GM23338 (cell line): Measurements from ENCODE around the gene RBM23. TPM values are rescaled to one million over a fixed set of nuclear protein-coding genes. Genes with fewer than 3 reads are reported as not detected.

Experiments used
- ATAC-seq: fragments of 200-7000 bp; cut with Tn5 transposase; 3 replicates; pipeline ENCODE4 v1.9.1; 2020
- DNase-seq: peaks from one replicate; pipeline ENCODE4 v3.0.0-alpha.2; 2015; ENCODE audit warnings: low spot score
- H2AFZ ChIP-seq: fragments of 200-600 bp; sonication (generic); 2 replicates; pipeline ENCODE4 v1.8.0; 2016; ENCODE audit warnings: antibody characterized with exemption, mild to moderate bottlenecking, moderate library complexity
- H3F3A ChIP-seq: fragments of 200-600 bp; sonication (generic); replicated peaks from 2 replicates; pipeline ENCODE4 v1.8.0; 2017; ENCODE audit warnings: antibody characterized with exemption, mixed run types, low read depth
- H3K27ac ChIP-seq: fragments of 200-600 bp; sonication (generic); 2 replicates; pipeline ENCODE4 v1.6.1; 2016; ENCODE audit warnings: low read depth
- H3K27me3 ChIP-seq: fragments of 200-600 bp; sonication (generic); 2 replicates; pipeline ENCODE4 v1.8.0; 2016; ENCODE audit warnings: mild to moderate bottlenecking, mixed run types, moderate library complexity; ENCODE audit not compliant: insufficient read depth
- H3K36me3 ChIP-seq: fragments of 200-600 bp; sonication (generic); 2 replicates; pipeline ENCODE4 v1.8.0; 2016; ENCODE audit warnings: mild to moderate bottlenecking; ENCODE audit not compliant: insufficient read depth
- H3K4me1 ChIP-seq: fragments of 200-600 bp; sonication (generic); 2 replicates; pipeline ENCODE4 v1.8.0; 2016; ENCODE audit warnings: mild to moderate bottlenecking, moderate library complexity; ENCODE audit not compliant: insufficient read depth
- H3K4me2 ChIP-seq: fragments of 200-600 bp; sonication (generic); 2 replicates; pipeline ENCODE4 v1.7.1; 2017; ENCODE audit warnings: mixed run types
- H3K4me3 ChIP-seq: fragments of 200-600 bp; sonication (generic); 2 replicates; pipeline ENCODE4 v1.6.1; 2016; ENCODE audit warnings: mixed run types
- H3K79me2 ChIP-seq: fragments of 200-600 bp; sonication (generic); replicated peaks from 2 replicates; pipeline ENCODE4 v1.8.0; 2017; ENCODE audit warnings: mild to moderate bottlenecking; ENCODE audit not compliant: insufficient read depth
- H3K9me2 ChIP-seq: fragments of 200-600 bp; sonication (generic); 2 replicates; pipeline ENCODE4 v1.8.0; 2017; ENCODE audit not compliant: insufficient read depth
- H4K20me1 ChIP-seq: fragments of 200-600 bp; sonication (generic); replicated peaks from 2 replicates; pipeline ENCODE4 v1.8.0; 2017; ENCODE audit warnings: mild to moderate bottlenecking; ENCODE audit not compliant: insufficient read depth
- H3K27ac Mint-ChIP-seq: 2 replicates; pipeline ENCODE4 v1.8.0; 2020; ENCODE audit warnings: inconsistent platforms, mild to moderate bottlenecking, moderate library complexity, mixed read lengths
- H3K27me3 Mint-ChIP-seq: 3 replicates; pipeline ENCODE4 v1.8.0; 2022; ENCODE audit warnings: low read depth, mild to moderate bottlenecking, moderate library complexity, mixed read lengths, inconsistent platforms; ENCODE audit not compliant: insufficient read depth, poor library complexity
- H3K36me3 Mint-ChIP-seq: 3 replicates; pipeline ENCODE4 v1.8.0; 2021; ENCODE audit warnings: low read depth, mild to moderate bottlenecking, inconsistent platforms, moderate library complexity, mixed read lengths
- H3K4me1 Mint-ChIP-seq: 3 replicates; pipeline ENCODE4 v1.8.0; 2020; ENCODE audit warnings: mild to moderate bottlenecking, inconsistent platforms, mixed read lengths
- H3K4me3 Mint-ChIP-seq: 3 replicates; pipeline ENCODE4 v1.8.0; 2021; ENCODE audit warnings: moderate library complexity, mild to moderate bottlenecking, inconsistent platforms, mixed read lengths
- H3K9me3 Mint-ChIP-seq: 3 replicates; pipeline ENCODE4 v1.8.0; 2020; ENCODE audit warnings: moderate library complexity, mild to moderate bottlenecking, inconsistent platforms, mixed read lengths
- EZH2 ChIP-seq: fragments of 200-600 bp; sonication (generic); IDR thresholded peaks from one replicate; pipeline ENCODE4 v1.8.0; 2017; ENCODE audit warnings: antibody characterized with exemption, mild to moderate bottlenecking, low read depth; ENCODE audit not compliant: unreplicated experiment
- EZH2phosphoT487 ChIP-seq: fragments of 200-600 bp; sonication (generic); IDR thresholded peaks from one replicate; pipeline ENCODE4 v1.8.1; 2018; ENCODE audit warnings: antibody characterized with exemption; ENCODE audit not compliant: unreplicated experiment
- POLR2AphosphoS5 ChIP-seq: IDR thresholded peaks from 2 replicates; pipeline ENCODE4 v1.6.1; 2016; ENCODE audit warnings: antibody characterized with exemption, low read depth
- STAT1 ChIP-seq: IDR thresholded peaks from one replicate; pipeline ENCODE4 v1.6.1; 2016; ENCODE audit warnings: antibody characterized with exemption; ENCODE audit not compliant: unreplicated experiment
- ZNF114 ChIP-seq: fragments of 250-450 bp; sonication (Bioruptor Pico); IDR thresholded peaks from 2 replicates; pipeline ENCODE4 v1.5.0; 2020; ENCODE audit warnings: mild to moderate bottlenecking, moderate library complexity
- polyA plus RNA-seq: library from polyadenylated mRNA; unstranded; fragments of >200 nt; fragmentation: Nextera tagmentation; extraction: Ambion mirVana; gene quantifications from 2 replicates; pipeline ENCODE4 v1.2.1, GENCODE V29; 2016
- total RNA-seq: library from RNA; depleted of rRNA; stranded (reverse); fragments of >200 nt; shearing (Covaris generic); gene quantifications from 2 replicates; pipeline ENCODE4 v1.2.3, GENCODE V29; 2014
- TF ChIP-seq, protein P1 (sequence below): IDR thresholded peaks from 2 replicates; pipeline ENCODE4 v1.6.1; 2016; ENCODE audit warnings: antibody characterized with exemption
- TF ChIP-seq, protein P2 (sequence below): fragments of 250-450 bp; sonication (Bioruptor Pico); IDR thresholded peaks from 2 replicates; pipeline ENCODE4 v1.5.0; 2020; ENCODE audit warnings: mild to moderate bottlenecking, moderate library complexity
- TF ChIP-seq, protein P3 (sequence below), 2 experiments: fragments of 200-600 bp in 1 of 2; sonication (generic) in 1 of 2; conservative IDR thresholded peaks; 2 replicates each; pipeline versions ENCODE4 v1.5.1 to v1.6.1; 2016 to 2017; ENCODE audit warnings: antibody characterized with exemption in 2 of 2, low read depth in 2 of 2, mild to moderate bottlenecking in 2 of 2, moderate library complexity in 1 of 2
- TF ChIP-seq, protein P4 (sequence below): IDR thresholded peaks from one replicate; pipeline ENCODE4 v1.6.1; 2018; ENCODE audit warnings: antibody characterized with exemption; ENCODE audit not compliant: unreplicated experiment

The RBM23 gene
- total and polyA plus RNA-seq, 2 experiments from 2014 or later, result 14.4 to 52.8 TPM

DNA sequence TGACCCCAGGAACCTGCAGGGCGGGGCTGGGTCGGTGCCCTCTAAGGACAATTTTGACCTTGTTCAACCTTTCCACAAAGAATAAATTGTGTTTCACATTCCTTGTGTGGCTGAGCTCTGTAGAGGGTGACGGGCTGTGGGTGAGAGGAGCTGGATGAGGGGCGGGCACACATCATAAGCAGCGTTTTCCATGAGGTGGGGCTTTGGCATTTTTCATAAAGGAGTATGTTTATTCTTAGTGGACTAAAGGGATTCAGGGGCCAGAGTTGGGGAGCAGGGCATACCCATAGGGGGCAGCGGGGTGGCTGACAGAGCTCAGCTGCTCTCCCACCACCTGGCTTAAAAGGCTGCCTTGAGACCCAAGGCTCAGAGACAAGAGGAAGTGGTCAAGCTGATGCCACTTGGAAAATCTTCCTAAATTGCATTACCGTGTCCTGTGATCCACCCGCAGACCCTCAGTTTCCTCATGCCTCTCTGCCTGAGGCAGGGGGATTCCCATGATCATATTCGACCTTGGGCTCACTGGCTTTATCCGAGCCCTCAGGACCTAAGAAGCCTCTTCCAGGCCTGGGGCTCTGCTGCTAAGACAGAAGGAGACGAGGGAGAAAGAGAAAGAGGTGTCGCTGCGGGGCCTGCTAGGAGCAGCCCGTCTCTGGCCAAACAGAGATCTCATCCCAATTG is 71.1 kb downstream of the RBM23 start:
- Mint-ChIP-seq H3K4me1 (peaks cover 26% of the 10 kb centered on the region), H3K36me3 (peaks cover 34% of the 10 kb centered on the region), H3K27ac (peak overlapping the region; percentile 80), H3K9me3 (no peaks in the 10 kb centered on the region), H3K27me3 (peaks cover 10% of the 10 kb centered on the region), H3K4me3 (no peak overlapping the region)
- Histone ChIP-seq H3K36me3 (no peaks in the 10 kb centered on the region), H3K9me2 (no peaks in the 10 kb centered on the region), H2AFZ (no peak overlapping the region), H4K20me1 (no peaks in the 10 kb centered on the region), H3K4me2 (peak overlapping the region; percentile 57; the same call in 1 of the 2 replicates), H3K27me3 (no peaks in the 10 kb centered on the region), H3K79me2 (no peaks in the 10 kb centered on the region), H3F3A (peaks cover 14% of the 10 kb centered on the region), H3K27ac (peak overlapping the region; percentile 88), H3K4me3 (no peak overlapping the region), H3K4me1 (peaks cover 22% of the 10 kb centered on the region)
- DNase-seq (peak; percentile 52), ATAC-seq (peak; percentile 42)
- TF ChIP-seq, protein P1, sequence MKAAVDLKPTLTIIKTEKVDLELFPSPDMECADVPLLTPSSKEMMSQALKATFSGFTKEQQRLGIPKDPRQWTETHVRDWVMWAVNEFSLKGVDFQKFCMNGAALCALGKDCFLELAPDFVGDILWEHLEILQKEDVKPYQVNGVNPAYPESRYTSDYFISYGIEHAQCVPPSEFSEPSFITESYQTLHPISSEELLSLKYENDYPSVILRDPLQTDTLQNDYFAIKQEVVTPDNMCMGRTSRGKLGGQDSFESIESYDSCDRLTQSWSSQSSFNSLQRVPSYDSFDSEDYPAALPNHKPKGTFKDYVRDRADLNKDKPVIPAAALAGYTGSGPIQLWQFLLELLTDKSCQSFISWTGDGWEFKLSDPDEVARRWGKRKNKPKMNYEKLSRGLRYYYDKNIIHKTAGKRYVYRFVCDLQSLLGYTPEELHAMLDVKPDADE, result no peak
- TF ChIP-seq STAT1, result no peak
- TF ChIP-seq, protein P2, sequence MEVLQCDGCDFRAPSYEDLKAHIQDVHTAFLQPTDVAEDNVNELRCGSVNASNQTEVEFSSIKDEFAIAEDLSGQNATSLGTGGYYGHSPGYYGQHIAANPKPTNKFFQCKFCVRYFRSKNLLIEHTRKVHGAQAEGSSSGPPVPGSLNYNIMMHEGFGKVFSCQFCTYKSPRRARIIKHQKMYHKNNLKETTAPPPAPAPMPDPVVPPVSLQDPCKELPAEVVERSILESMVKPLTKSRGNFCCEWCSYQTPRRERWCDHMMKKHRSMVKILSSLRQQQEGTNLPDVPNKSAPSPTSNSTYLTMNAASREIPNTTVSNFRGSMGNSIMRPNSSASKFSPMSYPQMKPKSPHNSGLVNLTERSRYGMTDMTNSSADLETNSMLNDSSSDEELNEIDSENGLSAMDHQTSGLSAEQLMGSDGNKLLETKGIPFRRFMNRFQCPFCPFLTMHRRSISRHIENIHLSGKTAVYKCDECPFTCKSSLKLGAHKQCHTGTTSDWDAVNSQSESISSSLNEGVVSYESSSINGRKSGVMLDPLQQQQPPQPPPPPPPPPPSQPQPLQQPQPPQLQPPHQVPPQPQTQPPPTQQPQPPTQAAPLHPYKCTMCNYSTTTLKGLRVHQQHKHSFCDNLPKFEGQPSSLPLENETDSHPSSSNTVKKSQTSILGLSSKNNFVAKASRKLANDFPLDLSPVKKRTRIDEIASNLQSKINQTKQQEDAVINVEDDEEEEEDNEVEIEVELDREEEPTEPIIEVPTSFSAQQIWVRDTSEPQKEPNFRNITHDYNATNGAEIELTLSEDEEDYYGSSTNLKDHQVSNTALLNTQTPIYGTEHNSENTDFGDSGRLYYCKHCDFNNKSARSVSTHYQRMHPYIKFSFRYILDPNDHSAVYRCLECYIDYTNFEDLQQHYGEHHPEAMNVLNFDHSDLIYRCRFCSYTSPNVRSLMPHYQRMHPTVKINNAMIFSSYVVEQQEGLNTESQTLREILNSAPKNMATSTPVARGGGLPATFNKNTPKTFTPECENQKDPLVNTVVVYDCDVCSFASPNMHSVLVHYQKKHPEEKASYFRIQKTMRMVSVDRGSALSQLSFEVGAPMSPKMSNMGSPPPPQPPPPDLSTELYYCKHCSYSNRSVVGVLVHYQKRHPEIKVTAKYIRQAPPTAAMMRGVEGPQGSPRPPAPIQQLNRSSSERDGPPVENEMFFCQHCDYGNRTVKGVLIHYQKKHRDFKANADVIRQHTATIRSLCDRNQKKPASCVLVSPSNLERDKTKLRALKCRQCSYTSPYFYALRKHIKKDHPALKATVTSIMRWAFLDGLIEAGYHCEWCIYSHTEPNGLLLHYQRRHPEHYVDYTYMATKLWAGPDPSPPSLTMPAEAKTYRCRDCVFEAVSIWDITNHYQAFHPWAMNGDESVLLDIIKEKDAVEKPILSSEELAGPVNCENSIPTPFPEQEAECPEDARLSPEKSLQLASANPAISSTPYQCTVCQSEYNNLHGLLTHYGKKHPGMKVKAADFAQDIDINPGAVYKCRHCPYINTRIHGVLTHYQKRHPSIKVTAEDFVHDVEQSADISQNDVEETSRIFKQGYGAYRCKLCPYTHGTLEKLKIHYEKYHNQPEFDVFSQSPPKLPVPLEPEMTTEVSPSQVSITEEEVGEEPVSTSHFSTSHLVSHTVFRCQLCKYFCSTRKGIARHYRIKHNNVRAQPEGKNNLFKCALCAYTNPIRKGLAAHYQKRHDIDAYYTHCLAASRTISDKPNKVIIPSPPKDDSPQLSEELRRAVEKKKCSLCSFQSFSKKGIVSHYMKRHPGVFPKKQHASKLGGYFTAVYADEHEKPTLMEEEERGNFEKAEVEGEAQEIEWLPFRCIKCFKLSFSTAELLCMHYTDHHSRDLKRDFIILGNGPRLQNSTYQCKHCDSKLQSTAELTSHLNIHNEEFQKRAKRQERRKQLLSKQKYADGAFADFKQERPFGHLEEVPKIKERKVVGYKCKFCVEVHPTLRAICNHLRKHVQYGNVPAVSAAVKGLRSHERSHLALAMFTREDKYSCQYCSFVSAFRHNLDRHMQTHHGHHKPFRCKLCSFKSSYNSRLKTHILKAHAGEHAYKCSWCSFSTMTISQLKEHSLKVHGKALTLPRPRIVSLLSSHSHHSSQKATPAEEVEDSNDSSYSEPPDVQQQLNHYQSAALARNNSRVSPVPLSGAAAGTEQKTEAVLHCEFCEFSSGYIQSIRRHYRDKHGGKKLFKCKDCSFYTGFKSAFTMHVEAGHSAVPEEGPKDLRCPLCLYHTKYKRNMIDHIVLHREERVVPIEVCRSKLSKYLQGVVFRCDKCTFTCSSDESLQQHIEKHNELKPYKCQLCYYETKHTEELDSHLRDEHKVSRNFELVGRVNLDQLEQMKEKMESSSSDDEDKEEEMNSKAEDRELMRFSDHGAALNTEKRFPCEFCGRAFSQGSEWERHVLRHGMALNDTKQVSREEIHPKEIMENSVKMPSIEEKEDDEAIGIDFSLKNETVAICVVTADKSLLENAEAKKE (CRISPR knock-in tag), result no peak
- no peak for TF ChIP-seq EZH2
- TF ChIP-seq, protein P3, sequence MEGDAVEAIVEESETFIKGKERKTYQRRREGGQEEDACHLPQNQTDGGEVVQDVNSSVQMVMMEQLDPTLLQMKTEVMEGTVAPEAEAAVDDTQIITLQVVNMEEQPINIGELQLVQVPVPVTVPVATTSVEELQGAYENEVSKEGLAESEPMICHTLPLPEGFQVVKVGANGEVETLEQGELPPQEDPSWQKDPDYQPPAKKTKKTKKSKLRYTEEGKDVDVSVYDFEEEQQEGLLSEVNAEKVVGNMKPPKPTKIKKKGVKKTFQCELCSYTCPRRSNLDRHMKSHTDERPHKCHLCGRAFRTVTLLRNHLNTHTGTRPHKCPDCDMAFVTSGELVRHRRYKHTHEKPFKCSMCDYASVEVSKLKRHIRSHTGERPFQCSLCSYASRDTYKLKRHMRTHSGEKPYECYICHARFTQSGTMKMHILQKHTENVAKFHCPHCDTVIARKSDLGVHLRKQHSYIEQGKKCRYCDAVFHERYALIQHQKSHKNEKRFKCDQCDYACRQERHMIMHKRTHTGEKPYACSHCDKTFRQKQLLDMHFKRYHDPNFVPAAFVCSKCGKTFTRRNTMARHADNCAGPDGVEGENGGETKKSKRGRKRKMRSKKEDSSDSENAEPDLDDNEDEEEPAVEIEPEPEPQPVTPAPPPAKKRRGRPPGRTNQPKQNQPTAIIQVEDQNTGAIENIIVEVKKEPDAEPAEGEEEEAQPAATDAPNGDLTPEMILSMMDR (conservative IDR thresholded peaks at IDR 0.05; ENCODE audit: low read depth in 2 of 2), result peak in 1 of 2 experiments; percentile 26; a peak in 2 of 4 replicates
- TF ChIP-seq POLR2AphosphoS5, result no peak
- TF ChIP-seq EZH2phosphoT487, result no peak
- TF ChIP-seq, protein P4, sequence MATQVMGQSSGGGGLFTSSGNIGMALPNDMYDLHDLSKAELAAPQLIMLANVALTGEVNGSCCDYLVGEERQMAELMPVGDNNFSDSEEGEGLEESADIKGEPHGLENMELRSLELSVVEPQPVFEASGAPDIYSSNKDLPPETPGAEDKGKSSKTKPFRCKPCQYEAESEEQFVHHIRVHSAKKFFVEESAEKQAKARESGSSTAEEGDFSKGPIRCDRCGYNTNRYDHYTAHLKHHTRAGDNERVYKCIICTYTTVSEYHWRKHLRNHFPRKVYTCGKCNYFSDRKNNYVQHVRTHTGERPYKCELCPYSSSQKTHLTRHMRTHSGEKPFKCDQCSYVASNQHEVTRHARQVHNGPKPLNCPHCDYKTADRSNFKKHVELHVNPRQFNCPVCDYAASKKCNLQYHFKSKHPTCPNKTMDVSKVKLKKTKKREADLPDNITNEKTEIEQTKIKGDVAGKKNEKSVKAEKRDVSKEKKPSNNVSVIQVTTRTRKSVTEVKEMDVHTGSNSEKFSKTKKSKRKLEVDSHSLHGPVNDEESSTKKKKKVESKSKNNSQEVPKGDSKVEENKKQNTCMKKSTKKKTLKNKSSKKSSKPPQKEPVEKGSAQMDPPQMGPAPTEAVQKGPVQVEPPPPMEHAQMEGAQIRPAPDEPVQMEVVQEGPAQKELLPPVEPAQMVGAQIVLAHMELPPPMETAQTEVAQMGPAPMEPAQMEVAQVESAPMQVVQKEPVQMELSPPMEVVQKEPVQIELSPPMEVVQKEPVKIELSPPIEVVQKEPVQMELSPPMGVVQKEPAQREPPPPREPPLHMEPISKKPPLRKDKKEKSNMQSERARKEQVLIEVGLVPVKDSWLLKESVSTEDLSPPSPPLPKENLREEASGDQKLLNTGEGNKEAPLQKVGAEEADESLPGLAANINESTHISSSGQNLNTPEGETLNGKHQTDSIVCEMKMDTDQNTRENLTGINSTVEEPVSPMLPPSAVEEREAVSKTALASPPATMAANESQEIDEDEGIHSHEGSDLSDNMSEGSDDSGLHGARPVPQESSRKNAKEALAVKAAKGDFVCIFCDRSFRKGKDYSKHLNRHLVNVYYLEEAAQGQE, result no peak
- no peak for TF ChIP-seq ZNF114 (CRISPR knock-in tag)
